SW 1271 (cell line): Measurements from ENCODE around the gene FUT6.
"Not testable (repeated sequence)": the region's sequence is repeated elsewhere in the genome, so short reads cannot be mapped to it uniquely, and the experiment has no call there.

ENCODE experiments used
- DNase-seq, 2 experiments: peaks; one replicate each; lab custom pipeline; 2025; lab: John Stamatoyannopoulos, UW

The FUT6 gene

GRCh38 chr19:5857203-5858081 is 17.9 kb upstream of the FUT6 start:
- DNase-seq: no peak

- DNase-seq: not testable (repeated sequence)
Measured at GRCh38 chr19:5855151-5855550, 15.6 kb upstream of the FUT6 start.

- not testable (repeated sequence) for DNase-seq
Measured at GRCh38 chr19:5854121-5854520, 14.6 kb upstream of the FUT6 start.

GRCh38 chr19:5851302-5851701 is 11.8 kb upstream of the FUT6 start, which contains the start of gene FUT3:
Gene FUT3, minus strand, starts transcription at chr19:5851449.
- DNase-seq: no peak

GRCh38 chr19:5850743-5851293 is 11.3 kb upstream of the FUT6 start:
- DNase-seq: no peak

- no peak for DNase-seq
Measured at GRCh38 chr19:5850189-5850588, 10.7 kb upstream of the FUT6 start.

- DNase-seq: not testable (repeated sequence)
Measured at GRCh38 chr19:5848621-5849020, 9.1 kb upstream of the FUT6 start.

- DNase-seq: not testable (repeated sequence)
Measured at GRCh38 chr19:5847846-5848245, 8.3 kb upstream of the FUT6 start.

- DNase-seq: no peak
Measured at GRCh38 chr19:5844456-5845433, 5.2 kb upstream of the FUT6 start.

- no peak for DNase-seq
Measured at GRCh38 chr19:5843295-5843927, 3.9 kb upstream of the FUT6 start.

GRCh38 chr19:5841735-5842111 is 2.2 kb upstream of the FUT6 start:
- DNase-seq: not testable (repeated sequence)

GRCh38 chr19:5838353-5839064 is 993 bp downstream of the FUT6 start:
- DNase-seq: no peak

- no peak for DNase-seq
Measured at GRCh38 chr19:5837761-5838352, 1.6 kb downstream of the FUT6 start.

- no peak for DNase-seq
Measured at GRCh38 chr19:5832527-5833216, 6.8 kb downstream of the FUT6 start.

- no peak for DNase-seq
Measured at GRCh38 chr19:5832061-5832460, 7.4 kb downstream of the FUT6 start.

GRCh38 chr19:5831159-5831558 is 8.3 kb downstream of the FUT6 start:
- no peak for DNase-seq

- DNase-seq: no peak
Measured at GRCh38 chr19:5829567-5830310, 9.8 kb downstream of the FUT6 start.

- DNase-seq: peak in 1 of 2 experiments; percentile 27
Measured at GRCh38 chr19:5828661-5829566, 10.6 kb downstream of the FUT6 start.
